Keratinocyte (primary cell): ENCODE results near the gene COL6A5.

ENCODE experiments used
- CTCF ChIP-seq, 3 experiments: IDR thresholded peaks in 1 of 3; conservative IDR thresholded peaks in 1 of 3; optimal IDR thresholded peaks in 1 of 3; 2 replicates in 2 of 3; 3 replicates in 1 of 3; pipeline versions ENCODE3 to v1.5.1; 2011; ENCODE audit warnings: low read length in 3 of 3, mild to moderate bottlenecking in 3 of 3, moderate library complexity in 2 of 3, control low read depth in 1 of 3, inconsistent platforms in 1 of 3; ENCODE audit not compliant: insufficient read depth in 2 of 3; ENCODE audit errors: extremely low read depth in 1 of 3
- EZH2 ChIP-seq: IDR thresholded peaks from one replicate; pipeline ENCODE4 v1.6.1; 2012; ENCODE audit warnings: inconsistent platforms, mild to moderate bottlenecking, low read length, moderate library complexity

DNA sequence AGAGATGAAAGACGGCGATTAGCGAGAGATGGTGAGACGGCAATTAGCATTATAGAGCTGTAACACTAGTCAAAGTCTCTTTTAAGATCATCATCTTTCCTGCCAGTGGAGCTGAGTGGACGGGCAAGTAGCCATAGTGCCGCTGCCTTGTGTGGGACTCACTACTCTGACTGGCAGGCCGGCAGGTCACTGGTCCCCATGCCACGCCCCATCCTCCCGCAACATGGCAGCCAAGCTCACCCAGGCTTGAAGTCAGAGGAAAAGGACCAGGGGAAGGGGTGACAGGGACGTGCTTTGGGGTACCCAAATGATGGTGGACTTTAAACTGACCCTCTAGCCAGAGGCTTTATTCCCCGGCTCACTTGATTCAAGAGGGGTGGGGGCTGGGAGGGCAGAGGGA lies 44.6 kb upstream of the COL6A5 start:
- TF ChIP-seq CTCF (optimal IDR thresholded peaks at IDR 0.05 in 1 of 3, IDR thresholded peaks at IDR 0.05 in 1 of 3, conservative IDR thresholded peaks at IDR 0.05 in 1 of 3; ENCODE audit: extremely low read depth in 1 of 3, insufficient read depth in 2 of 3, low read length in 3 of 3) (no peak), EZH2 (no peak)
